IPS-NIHi11 (cell line): Measurements from ENCODE around the gene ASCC1.

ENCODE experiments used
- DNase-seq: peaks from one replicate; pipeline ENCODE4 v3.0.0; 2012; ENCODE audit warnings: mixed read lengths, low spot score

ASCC1 gene

GRCh38 chr10:72097448-72098300 is 118.4 kb downstream of the ASCC1 start:
- no peak for DNase-seq

DNA sequence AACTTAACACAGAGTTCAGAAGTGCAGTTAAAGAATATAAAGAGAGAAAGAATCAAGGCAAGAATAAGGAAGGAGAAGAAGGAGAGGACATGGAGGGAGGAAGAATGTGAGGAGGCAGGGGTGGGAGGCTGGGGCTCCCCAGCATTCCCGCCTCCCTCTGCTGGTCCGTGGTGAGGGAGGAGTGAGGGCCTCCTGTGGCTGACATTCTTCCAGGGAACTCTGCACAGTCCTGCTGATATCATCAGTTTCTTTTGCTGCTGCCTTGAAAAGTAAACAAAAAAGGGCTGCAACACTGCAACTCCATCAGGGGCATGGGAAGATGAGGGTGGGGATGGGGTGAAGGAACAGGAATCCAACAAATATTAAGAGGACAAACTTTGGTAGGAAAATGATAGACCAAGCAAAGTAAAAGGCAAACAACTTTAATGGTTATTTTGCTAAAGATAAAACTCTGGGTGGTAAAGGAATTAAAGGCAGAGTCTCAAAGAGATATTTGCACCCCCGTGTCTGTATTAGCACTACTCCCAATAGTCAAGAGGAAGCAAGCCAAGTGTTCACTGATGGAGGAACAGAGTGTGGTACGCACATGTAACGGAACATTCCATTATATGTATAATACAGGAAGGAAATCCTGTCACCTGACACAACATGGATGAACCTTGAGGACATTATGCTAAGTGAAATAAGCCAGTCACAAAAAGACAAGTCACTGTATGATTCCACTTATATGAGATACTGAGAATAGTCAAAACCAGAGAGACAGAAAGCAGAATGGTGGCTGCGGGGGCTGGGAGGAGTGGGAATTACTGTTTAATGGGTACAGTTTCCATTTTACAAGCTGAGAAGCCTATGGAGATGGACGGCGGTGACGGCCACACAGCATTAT is 119.7 kb downstream of the ASCC1 start:
- no peak for DNase-seq

- DNase-seq: no peak
These were observed 120.9 kb downstream of the ASCC1 start for GRCh38 chr10:72095195-72095594.

DNA sequence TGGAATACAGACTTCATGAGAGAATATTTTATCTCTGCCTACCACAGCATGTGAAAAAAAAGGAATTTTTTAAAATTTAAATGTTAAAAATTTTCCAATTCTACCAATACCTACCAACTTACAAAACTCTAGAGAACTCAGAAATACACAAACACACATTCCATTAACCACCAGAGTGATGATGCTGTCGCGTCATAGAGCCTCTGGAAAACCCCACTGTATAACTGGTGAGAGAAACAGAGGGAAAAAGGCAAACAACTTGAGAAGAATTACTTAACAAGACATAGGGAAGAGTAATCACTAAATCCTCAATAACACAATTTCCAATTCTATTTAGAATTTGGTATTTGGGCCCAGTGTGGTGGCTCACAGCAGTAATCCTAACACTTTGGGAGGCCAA is 121.5 kb downstream of the ASCC1 start:
- DNase-seq: no peak

GRCh38 chr10:72093450-72093849 is 122.6 kb downstream of the ASCC1 start:
- no peak for DNase-seq

DNA sequence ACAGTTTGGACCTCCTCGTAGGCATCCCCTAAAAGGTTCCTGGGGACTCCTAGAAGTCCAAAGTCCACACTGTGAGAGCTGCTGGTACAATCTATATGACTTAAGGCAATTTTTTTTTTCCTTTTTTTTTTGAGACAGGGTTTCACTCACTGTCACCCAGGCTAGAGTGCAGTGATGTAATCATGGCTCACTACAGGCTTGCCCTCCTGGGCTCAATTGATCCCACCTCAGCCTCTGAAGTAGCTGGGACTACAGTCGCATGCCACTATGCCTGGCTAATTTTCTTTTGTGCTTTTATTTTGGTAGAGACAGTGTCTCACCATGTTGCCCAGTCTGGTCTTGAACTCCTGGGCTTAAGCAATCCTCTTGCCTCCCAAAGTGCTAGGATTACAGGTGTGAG is 123.1 kb downstream of the ASCC1 start:
- DNase-seq: no peak

DNA sequence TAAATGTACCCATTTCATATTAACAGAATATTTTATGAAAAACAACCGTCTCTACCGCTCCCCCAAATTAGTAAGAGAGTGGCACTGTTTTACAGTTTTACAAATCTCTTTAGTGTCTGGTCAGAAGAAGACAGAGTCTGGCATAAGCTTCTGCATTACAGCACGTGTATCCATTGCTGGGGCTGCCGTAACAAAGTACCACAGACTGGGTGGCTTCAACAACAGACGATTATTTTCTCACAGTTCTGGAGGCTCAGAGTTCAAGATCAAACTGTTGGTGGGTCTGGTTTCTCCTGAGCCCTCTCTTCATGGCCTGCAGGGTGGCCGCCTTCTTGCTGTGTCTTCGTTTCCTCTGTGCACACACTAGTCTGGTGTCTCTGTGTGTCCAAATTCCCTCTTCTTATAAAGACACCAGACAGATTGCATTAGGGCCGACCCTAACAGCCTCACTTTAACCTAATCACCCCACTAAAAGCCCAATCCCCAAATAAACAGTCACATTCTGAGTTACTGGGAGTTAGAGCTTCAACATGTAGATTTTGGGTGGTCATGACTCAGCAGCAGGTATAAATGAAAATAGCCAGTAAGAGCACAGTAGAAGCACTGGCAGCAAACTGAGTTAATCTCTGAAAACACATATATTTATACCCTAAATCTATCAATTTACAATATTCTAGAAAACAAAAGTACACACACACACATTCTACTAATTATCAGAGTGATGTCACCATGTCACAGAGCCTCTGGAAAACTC is 123.7 kb downstream of the ASCC1 start:
- DNase-seq: no peak

- no peak for DNase-seq
These were observed 125.8 kb downstream of the ASCC1 start for GRCh38 chr10:72090326-72090725.

DNA sequence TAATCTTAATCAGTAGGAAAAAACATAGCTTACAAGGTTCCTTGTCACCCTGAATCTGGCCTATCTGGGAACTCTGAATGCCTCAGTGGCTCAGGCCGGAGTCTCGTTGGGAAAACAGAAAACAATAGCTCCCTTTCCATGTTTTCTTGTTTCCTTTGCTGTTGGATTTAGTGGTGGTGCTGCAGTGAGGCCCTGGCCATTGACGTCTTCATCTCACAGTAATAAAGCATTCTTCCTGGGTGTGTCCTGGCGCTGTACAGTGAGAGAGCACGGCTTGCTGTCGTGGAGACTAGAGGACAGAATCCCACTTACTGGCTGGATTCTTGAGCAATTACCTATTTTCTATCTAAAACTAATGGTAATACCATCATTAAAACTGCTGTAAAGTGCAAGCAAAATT is 126.5 kb downstream of the ASCC1 start:
- DNase-seq: no peak

- no peak for DNase-seq
These were observed 127.0 kb downstream of the ASCC1 start for GRCh38 chr10:72088889-72089575.

- DNase-seq: no peak
These were observed 127.8 kb downstream of the ASCC1 start, which contains the start of gene SPOCK2 for GRCh38 chr10:72087969-72088888. Gene SPOCK2, minus strand, starts transcription at chr10:72088551. Its CDS starts 223 bp downstream, at chr10:72088328.

DNA sequence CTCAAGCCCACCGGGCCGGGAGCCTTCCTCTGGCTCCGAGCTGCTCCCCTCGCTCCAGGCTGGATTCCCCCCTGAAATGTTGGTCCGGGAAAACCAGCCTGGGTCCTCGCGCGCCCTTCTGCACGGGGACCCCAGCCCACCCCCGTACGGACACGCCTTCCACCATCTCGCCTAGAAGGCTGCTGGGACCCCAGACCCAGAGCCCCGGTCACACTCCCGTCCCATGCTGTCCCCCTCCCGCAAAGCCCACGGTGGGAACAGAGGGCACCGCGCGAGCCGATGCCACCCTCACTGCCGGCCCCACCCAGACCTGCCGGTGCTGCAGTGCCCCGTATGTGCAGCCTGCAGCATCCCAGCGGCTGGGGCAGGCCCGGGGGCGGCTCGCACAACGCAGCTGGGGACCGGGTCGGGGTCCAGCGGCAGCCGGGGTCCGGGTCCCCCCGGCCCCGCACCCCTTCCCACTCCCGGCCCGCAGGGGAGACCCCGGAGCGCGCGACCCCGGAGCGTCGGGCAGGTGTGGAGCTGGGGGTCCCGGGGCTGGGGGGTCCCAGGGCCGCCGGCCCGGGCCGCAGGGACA is 128.6 kb downstream of the ASCC1 start:
- peak; percentile 54 for DNase-seq

DNA sequence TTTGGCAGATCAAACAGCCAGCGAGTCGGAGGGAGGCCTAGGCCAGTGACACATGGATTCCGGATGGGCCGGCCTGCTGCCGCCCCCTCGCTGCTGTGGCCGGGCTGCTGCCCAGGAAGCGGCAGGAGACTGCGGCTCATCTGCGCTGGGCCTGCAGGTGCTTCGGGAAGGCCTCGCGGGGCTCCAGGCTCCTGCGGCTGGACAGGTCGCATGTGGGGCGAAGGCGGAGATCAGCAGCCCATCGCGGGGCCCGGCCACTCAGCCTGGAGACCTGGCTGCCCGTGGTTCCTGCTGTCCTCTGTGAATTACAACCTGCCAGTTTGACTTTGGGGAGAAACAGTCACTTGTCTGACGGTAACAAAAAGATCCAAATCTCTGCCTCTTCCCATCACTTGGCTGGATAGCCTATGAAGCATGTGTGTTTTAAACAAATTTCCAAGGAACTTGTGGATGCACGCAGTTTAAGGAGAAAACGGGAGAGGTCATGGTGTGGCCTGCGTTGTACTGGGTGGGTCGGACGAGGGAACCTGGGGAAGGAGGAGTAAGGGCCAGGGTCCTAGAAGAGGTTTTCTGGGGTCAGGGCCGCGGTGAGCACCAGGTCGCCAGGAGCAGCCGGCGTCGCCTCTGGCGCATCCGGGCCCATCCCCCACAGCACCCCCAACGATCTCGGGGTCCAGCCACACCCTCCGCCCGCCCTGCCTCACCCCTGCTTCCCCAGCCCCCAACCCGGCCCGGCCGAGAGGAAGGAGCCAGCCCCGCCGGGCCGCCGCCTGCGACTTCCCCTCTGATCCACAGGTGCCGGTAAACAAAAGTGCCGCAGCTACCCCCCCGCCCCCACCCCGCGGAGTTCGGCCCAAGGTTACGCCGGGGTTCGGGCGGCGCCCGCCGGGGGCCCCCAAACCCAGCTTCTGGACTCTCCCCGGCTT is 129.3 kb downstream of the ASCC1 start:
- peak; percentile 72 for DNase-seq

- DNase-seq: no peak
These were observed 130.1 kb downstream of the ASCC1 start for GRCh38 chr10:72085864-72086465.

DNA sequence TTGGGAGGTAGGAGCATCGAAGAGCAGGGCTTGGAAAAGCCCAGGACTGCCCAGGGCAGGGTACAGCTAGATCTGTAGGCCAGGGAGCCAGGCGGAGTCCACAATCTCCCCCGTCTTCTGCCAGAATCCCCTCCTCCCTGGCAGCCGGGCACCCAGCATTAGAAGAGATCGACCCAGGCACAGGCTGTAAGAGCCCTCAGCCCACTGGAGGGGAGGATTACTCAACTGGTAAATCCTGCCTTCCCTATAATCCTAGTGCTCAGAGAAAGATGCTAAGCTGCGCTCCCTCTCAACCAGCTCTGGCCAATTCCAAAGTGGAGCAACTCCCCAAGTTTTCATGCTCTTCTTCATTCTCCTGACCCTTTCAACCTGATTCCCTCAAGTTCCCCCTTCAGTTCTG is 130.9 kb downstream of the ASCC1 start:
- no peak for DNase-seq

DNA sequence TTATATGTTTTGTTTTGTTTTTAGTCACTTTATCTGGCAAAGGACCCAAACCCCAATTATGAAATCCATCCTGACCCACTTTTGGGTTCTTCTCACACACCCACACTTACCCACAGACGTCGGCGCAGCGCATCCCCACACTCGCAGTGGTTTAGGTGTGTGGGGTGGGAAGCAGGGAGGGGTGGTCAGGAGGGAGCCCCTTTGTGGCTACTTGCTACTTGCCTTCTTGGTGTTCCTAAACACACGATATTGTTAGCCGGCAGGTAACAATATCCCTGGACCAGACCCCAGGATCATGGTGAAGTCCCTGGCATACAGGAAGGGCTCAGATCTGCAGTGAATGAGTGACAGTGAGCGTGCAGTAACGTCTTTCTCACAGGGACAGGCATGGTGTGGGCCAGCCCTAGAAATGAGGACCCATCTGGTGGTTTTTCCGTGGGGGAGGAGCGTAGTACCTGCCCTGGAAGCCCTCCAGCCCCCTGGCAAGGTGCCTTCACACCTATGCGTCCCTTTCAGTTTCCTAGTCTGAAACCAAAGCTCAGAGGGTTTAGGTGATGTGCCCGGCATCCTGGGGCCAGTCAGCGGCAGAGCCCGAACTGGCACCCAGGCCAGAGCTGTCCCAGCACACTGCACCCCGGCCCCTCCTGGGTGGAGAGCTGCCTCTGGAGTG is 132.2 kb downstream of the ASCC1 start:
- no peak for DNase-seq

DNA sequence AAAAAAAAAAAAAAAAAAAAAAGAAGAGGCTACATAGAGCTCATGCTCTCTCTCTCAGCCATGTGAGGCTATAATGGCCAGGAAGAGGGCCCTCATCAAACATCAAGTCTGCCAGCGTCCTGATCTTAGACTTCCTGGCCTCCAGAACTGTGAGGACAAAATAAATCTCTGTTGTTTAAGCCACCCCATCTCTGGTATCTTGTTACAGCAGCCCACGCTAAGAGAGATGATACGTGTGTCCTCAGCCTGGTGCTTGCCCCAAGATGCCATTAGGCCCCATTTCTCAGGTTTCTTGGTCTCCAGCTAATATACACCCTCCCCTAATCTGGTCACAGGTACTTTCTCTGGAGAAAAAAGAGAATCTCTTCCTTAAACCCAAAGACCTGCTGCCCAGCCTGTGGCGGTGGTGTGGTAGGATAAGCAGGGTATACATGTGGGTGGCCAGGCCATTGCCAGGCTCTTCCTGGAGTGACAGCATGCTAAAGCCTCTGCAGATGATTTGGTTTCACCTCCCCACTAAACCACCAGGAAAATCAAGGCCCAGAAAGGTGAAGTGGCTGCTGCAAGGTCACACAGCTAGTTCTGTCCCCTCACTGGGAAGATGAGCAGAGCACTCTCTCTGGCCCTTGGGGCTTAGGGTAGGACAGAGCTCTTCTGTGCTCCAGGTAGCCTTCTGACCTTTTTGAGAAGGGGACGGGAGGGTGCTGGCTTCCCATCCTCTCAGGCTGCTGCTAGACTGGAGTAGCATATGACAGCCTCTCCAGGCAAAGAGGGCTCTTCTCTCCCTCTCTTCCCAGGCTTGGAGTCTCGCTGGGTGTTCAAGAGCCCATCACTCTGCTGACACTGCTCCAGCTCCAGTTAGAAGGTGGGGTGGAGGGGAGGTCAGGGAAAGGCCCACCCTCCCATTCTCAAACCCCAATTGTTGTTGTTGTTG is 133.0 kb downstream of the ASCC1 start:
- no peak for DNase-seq
